ENCODE results near the gene KAZN. TPM values are rescaled to one million over a fixed set of nuclear protein-coding genes. Genes with fewer than 3 reads are reported as not detected.

Gene KAZN
- polyA plus RNA-seq, 1 donor (not counting 4 experiments of a cell fraction or from before 2014, with no cell fraction given) = 5.9 TPM

DNA sequence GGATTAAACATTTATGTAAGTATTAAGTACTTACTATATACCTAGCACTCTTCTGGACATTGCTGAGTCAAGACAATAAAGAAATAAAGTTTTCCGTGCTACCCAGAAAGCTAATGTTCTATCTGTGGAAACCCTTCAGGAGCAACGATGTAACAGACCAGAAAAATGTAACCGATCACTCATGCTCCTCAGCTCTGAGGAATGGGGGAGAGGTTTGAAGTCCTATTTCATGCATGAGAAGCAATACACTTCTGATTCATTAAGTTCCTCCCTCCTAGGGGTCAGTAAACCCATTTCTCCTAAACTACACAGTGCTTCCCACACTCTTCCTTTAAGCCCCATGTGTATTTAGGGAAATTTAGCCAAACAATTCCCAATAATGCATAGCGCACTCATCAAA lies 25.6 kb upstream of the KAZN start:
- H3K9ac ChIP-seq (ENCODE audit: control insufficient read depth, extremely low read depth, insufficient read depth, low read length) = no peak overlapping the region
- dilution Hi-C loops (cut with MboI; ENCODE audit: extremely low pct_ligation_motif_present, low sequenced_read_pairs) = no loop called here
- H3K27ac ChIP-seq (ENCODE audit: control insufficient read depth, insufficient read depth, low read length) = no peak overlapping the region
- no peak for FAIRE-seq
- no peak overlapping the region for H2AFZ ChIP-seq (ENCODE audit: control insufficient read depth, low read length)
- no peaks in the 10 kb centered on the region for H3K9me3 ChIP-seq (ENCODE audit: control insufficient read depth, low read depth, low read length)
- TF ChIP-seq, protein P1, sequence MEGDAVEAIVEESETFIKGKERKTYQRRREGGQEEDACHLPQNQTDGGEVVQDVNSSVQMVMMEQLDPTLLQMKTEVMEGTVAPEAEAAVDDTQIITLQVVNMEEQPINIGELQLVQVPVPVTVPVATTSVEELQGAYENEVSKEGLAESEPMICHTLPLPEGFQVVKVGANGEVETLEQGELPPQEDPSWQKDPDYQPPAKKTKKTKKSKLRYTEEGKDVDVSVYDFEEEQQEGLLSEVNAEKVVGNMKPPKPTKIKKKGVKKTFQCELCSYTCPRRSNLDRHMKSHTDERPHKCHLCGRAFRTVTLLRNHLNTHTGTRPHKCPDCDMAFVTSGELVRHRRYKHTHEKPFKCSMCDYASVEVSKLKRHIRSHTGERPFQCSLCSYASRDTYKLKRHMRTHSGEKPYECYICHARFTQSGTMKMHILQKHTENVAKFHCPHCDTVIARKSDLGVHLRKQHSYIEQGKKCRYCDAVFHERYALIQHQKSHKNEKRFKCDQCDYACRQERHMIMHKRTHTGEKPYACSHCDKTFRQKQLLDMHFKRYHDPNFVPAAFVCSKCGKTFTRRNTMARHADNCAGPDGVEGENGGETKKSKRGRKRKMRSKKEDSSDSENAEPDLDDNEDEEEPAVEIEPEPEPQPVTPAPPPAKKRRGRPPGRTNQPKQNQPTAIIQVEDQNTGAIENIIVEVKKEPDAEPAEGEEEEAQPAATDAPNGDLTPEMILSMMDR (optimal IDR thresholded peaks at IDR 0.05 in 1 of 3, IDR thresholded peaks at IDR 0.05 in 1 of 3, conservative IDR thresholded peaks at IDR 0.05 in 1 of 3; ENCODE audit: extremely low read depth in 1 of 3, insufficient read depth in 2 of 3, low read length in 3 of 3) = no peak
- TF ChIP-seq EZH2 (IDR thresholded peaks at IDR 0.05; ENCODE audit: low read length) = no peak
- no peak for DNase-seq (ENCODE audit: low read depth, low spot score)
- no peaks in the 10 kb centered on the region for H4K20me1 ChIP-seq (ENCODE audit: control insufficient read depth, extremely low read depth, insufficient read depth, low read length)
- no peak overlapping the region for H3K4me3 ChIP-seq (ENCODE audit: control insufficient read depth in 2 of 3, extremely low read depth in 1 of 3, insufficient read depth in 2 of 3, low read depth in 1 of 3, low read length in 3 of 3)
- no peaks in the 10 kb centered on the region for H3K27me3 ChIP-seq (ENCODE audit: control insufficient read depth, extremely low read depth, insufficient read depth, low read length)
- H3K79me2 ChIP-seq (ENCODE audit: control insufficient read depth, insufficient read depth, low read length) = no peaks in the 10 kb centered on the region
- no peaks in the 10 kb centered on the region for H3K9me1 ChIP-seq (ENCODE audit: control insufficient read depth, extremely low read depth, insufficient read depth, low read length)
- H3K36me3 ChIP-seq (ENCODE audit: control insufficient read depth in 2 of 2, extremely low read depth in 1 of 2, insufficient read depth in 2 of 2, low read length in 2 of 2) = no peaks in the 10 kb centered on the region
- H3K4me1 ChIP-seq (ENCODE audit: control insufficient read depth, extremely low read depth, insufficient read depth, low read length) = no peaks in the 10 kb centered on the region
- no peak overlapping the region for H3K4me2 ChIP-seq (ENCODE audit: control insufficient read depth, extremely low read depth, insufficient read depth, low read depth, low read length)

DNA sequence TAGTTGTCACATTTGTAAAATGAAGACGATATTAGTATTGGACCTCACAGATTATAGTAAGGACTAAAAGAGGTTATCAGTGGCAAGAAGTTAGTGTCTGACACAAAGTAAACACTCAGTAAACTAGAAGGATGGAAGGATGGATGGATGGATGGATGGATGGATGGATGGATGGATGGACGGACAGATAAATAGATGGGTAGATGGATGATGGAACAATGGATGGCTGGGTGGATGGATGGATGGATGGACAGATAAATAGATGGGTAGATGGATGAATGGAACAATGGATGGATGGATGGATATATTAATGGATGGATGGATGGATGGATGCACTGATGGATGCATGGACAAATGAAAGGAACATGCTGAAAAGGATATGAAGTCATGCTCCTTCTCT lies 22.3 kb upstream of the KAZN start:
- no peaks in the 10 kb centered on the region for H3K9me3 ChIP-seq (ENCODE audit: control insufficient read depth, low read depth, low read length)
- dilution Hi-C loops (cut with MboI; ENCODE audit: extremely low pct_ligation_motif_present, low sequenced_read_pairs) = no loop called here
- H4K20me1 ChIP-seq (ENCODE audit: control insufficient read depth, extremely low read depth, insufficient read depth, low read length) = no peaks in the 10 kb centered on the region
- no peaks in the 10 kb centered on the region for H3K4me1 ChIP-seq (ENCODE audit: control insufficient read depth, extremely low read depth, insufficient read depth, low read length)
- no peaks in the 10 kb centered on the region for H3K27me3 ChIP-seq (ENCODE audit: control insufficient read depth, extremely low read depth, insufficient read depth, low read length)
- no peak for TF ChIP-seq EZH2 (IDR thresholded peaks at IDR 0.05; ENCODE audit: low read length)
- TF ChIP-seq, protein P1 (optimal IDR thresholded peaks at IDR 0.05 in 1 of 3, IDR thresholded peaks at IDR 0.05 in 1 of 3, conservative IDR thresholded peaks at IDR 0.05 in 1 of 3; ENCODE audit: extremely low read depth in 1 of 3, insufficient read depth in 2 of 3, low read length in 3 of 3) = no peak
- no peak overlapping the region for H3K9ac ChIP-seq (ENCODE audit: control insufficient read depth, extremely low read depth, insufficient read depth, low read length)
- no peak overlapping the region for H3K4me3 ChIP-seq (ENCODE audit: control insufficient read depth in 2 of 3, extremely low read depth in 1 of 3, insufficient read depth in 2 of 3, low read depth in 1 of 3, low read length in 3 of 3)
- H3K27ac ChIP-seq (ENCODE audit: control insufficient read depth, insufficient read depth, low read length) = no peak overlapping the region
- DNase-seq (ENCODE audit: low read depth, low spot score) = no peak
- no peaks in the 10 kb centered on the region for H3K36me3 ChIP-seq (ENCODE audit: control insufficient read depth in 2 of 2, extremely low read depth in 1 of 2, insufficient read depth in 2 of 2, low read length in 2 of 2)
- no peak overlapping the region for H3K4me2 ChIP-seq (ENCODE audit: control insufficient read depth, extremely low read depth, insufficient read depth, low read depth, low read length)
- H3K9me1 ChIP-seq (ENCODE audit: control insufficient read depth, extremely low read depth, insufficient read depth, low read length) = no peaks in the 10 kb centered on the region
- no peak for FAIRE-seq
- no peak overlapping the region for H2AFZ ChIP-seq (ENCODE audit: control insufficient read depth, low read length)
- H3K79me2 ChIP-seq (ENCODE audit: control insufficient read depth, insufficient read depth, low read length) = no peaks in the 10 kb centered on the region
